Rectal smooth muscle tissue (tissue), 1 donor: Measurements from ENCODE around the gene EPHB2.

ENCODE experiments used
- H3K27ac ChIP-seq: one replicate; pipeline ENCODE4 v1.7.0; 2013; ENCODE audit warnings: low read depth, low read length, inconsistent platforms
- H3K27me3 ChIP-seq: one replicate; pipeline ENCODE4 v1.7.0; 2013; ENCODE audit warnings: low read length; ENCODE audit not compliant: control insufficient read depth, insufficient read depth
- H3K36me3 ChIP-seq: one replicate; pipeline ENCODE4 v1.7.0; 2013; ENCODE audit warnings: low read length; ENCODE audit not compliant: control insufficient read depth, insufficient read depth
- H3K4me1 ChIP-seq: one replicate; pipeline ENCODE4 v1.7.0; 2013; ENCODE audit warnings: low read length; ENCODE audit not compliant: control insufficient read depth, insufficient read depth
- H3K4me3 ChIP-seq: one replicate; pipeline ENCODE4 v1.7.0; 2013; ENCODE audit warnings: low read length
- H3K9ac ChIP-seq: one replicate; pipeline ENCODE4 v1.7.0; 2013; ENCODE audit warnings: low read length

The EPHB2 gene

DNA sequence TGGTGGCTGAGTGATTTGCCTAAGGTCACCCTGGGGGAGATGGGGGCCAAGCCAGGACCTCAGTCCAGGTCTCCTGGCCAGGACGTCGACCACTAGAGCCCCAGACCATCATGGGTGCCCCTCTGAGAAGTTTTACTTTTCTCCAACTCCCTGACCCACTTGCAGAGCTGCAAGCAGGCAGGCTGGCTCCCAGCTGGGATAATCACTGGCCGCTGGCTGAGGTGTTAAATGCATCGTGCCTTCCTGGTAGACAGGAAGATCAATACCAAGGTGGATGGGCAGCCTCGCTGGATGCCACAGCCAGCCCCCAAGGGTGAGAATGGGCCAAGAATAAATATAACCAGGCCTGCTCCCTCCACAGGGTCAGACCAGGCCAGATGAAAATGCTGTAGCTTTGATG, 106.2 kb downstream of the EPHB2 start:
- peaks cover 18% of the 10 kb centered on the region for H3K4me1 ChIP-seq
- no peak overlapping the region for H3K4me3 ChIP-seq
- H3K36me3 ChIP-seq, result no peaks in the 10 kb centered on the region
- no peak overlapping the region for H3K9ac ChIP-seq
- no peak overlapping the region for H3K27ac ChIP-seq
- H3K27me3 ChIP-seq, result no peaks in the 10 kb centered on the region

DNA sequence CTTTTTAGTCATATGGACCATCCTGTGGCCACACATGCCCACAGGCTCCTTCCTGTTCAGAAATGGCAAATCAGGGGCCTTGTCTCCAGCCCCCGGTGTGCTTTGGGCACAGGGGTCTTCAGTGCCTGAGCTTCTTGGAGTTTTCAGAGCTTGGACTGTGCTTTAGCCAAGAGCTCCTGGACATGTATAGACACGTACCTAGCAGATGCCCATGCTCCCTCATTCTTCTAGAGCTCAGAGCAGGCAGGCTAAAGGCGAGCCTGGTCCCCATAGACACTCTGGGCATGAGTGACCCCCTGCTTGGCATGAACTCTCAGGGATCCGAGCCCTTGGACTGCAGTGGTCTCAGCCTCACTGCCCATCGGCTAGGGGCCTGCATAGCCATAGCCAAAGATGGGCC, 106.8 kb downstream of the EPHB2 start:
- H3K4me1 ChIP-seq, result peaks cover 18% of the 10 kb centered on the region
- H3K4me3 ChIP-seq, result no peak overlapping the region
- no peak overlapping the region for H3K9ac ChIP-seq
- no peaks in the 10 kb centered on the region for H3K27me3 ChIP-seq
- H3K36me3 ChIP-seq, result no peaks in the 10 kb centered on the region
- no peak overlapping the region for H3K27ac ChIP-seq

DNA sequence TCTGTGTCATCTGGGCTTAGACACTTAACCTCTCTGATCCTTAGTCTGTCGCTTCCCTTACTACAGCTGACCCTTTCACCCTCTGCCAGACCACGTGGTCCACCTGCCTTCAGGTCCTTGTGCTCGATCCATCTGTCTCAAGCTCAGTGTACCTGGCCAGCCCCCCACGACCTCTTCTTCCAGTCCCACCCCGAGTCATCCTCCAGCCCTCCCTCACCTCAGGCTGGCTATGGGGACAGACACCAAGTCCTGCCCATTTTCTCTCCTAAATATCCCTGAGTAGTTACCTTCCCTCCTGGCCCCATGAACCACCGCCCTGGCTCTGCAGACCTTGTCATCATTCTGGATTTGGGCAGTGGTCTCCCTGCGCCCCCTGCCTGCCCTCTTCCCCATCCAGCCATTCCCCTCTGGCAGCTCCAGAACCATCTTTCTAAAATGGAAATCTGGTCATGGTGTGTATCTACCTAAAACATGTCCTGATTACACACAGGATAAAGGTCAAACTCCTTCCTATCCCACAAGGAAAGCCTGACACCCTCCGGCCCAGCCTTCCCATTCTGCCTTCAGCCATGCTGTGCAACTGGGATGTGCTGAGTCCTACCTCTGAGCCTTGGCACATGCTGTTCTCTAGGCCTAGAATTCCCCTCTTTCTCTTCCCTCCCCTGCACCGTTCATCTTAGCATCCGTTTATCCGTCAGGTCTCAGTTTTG, 107.6 kb downstream of the EPHB2 start:
- Histone ChIP-seq H3K4me3 (no peak overlapping the region), H3K27me3 (no peaks in the 10 kb centered on the region), H3K36me3 (no peaks in the 10 kb centered on the region), H3K27ac (no peak overlapping the region), H3K4me1 (peaks cover 18% of the 10 kb centered on the region), H3K9ac (no peak overlapping the region)

DNA sequence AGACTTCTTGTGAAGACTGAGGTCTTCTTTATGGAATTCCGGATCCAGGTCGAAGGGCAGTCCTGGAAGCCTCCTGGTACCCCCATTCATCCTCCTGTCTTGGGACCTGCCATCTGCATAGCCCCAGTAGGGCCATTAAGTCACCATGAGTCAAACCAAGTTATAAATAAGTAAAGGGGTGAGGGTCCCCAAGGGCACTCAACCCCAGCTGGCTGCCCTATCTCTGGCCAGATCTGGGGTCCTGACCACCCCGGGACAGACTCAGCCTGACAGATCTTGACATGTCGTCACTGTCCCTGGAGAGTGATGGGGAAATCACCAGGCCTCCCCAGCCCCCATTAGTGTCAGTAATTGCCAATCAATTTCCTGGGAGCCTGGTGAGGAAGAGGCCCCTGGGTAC, 108.7 kb downstream of the EPHB2 start:
- Histone ChIP-seq H3K36me3 (no peaks in the 10 kb centered on the region), H3K9ac (no peak overlapping the region), H3K4me1 (peaks cover 15% of the 10 kb centered on the region), H3K4me3 (no peak overlapping the region), H3K27ac (no peak overlapping the region), H3K27me3 (no peaks in the 10 kb centered on the region)

DNA sequence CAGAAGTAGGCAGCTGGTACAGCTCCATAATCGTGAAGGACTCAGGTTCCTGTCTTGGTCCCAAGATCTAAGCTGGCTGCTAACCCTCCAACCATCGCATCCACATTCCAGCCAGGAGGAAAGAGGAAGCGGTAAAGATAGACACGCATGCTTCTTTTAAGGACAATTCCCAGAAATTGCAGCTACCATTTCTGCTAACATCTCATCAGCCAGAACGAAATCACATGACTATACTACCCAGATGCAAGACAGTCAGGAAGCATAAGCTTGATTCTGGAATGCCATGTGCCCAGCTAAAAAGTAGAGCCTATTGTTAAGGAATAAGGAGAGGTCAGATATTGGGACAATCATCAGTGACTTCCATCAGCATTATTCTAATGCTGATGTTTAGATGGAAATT, 110.4 kb downstream of the EPHB2 start:
- Histone ChIP-seq H3K27me3 (no peaks in the 10 kb centered on the region), H3K36me3 (no peaks in the 10 kb centered on the region), H3K4me3 (no peak overlapping the region), H3K9ac (no peak overlapping the region), H3K27ac (no peak overlapping the region), H3K4me1 (peaks cover 1% of the 10 kb centered on the region)

DNA sequence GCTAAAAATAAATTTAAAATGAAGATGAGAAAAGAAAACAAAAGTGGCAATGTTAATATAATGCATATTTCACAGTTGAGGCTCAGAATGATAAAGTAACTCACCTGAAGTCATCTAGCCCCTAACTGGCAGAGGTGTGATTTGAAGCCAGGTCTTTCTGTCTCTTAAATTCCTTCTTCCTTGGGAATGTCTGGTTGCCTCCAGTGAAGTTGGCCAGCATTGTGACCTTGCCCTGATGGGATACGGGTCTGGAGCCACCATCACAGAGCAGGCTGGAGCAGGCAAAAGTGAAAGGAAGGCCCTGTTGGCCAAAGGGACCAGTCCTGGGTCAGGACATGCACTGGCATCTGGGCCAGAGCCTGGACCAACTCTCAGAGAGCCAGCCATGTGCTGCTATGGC, 111.7 kb downstream of the EPHB2 start:
- H3K27ac ChIP-seq, result no peak overlapping the region
- no peaks in the 10 kb centered on the region for H3K36me3 ChIP-seq
- no peaks in the 10 kb centered on the region for H3K27me3 ChIP-seq
- H3K9ac ChIP-seq, result no peak overlapping the region
- H3K4me3 ChIP-seq, result no peak overlapping the region
- no peaks in the 10 kb centered on the region for H3K4me1 ChIP-seq

DNA sequence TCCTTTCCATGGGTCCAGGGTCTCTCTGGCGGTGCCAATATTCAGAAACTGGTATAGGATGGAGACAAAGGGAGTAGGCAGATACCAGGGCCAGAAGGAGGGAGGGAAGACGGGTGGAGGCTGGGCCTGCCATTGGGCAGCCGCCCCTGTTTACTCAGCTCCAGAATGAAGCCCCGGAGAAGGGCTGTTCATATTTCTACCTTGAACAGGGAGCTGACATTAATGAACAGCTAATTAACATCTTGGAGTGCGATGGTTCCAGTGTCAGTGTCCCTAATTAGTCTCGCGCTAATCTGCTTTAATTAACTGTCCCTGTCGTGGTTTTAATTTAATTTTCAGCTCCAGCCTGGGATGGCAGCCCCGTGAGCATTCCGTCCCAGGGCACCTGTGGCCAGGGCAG, 113.8 kb downstream of the EPHB2 start:
- H3K27me3 ChIP-seq, result no peaks in the 10 kb centered on the region
- H3K4me1 ChIP-seq, result no peaks in the 10 kb centered on the region
- no peak overlapping the region for H3K9ac ChIP-seq
- H3K36me3 ChIP-seq, result no peaks in the 10 kb centered on the region
- H3K27ac ChIP-seq, result no peak overlapping the region
- H3K4me3 ChIP-seq, result no peak overlapping the region

DNA sequence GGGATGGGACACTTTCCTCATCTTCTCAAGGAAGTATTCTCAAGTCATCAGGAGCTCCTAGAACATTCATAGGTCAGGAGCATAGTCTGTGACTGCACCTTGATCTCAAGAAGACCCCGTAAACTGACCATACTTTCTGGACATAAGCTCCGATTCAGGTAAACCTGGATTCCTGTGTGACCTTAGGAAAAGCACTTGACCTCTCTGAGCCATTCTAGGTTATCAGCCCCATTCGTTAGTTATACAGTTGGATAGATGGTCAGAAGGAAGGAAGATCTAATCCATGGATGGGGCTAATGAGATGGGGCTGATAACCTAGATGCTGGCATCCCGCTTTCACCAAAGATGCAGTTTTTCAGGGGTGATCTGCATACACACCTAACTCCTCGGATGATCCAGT, 114.3 kb downstream of the EPHB2 start:
- no peak overlapping the region for H3K9ac ChIP-seq
- H3K27me3 ChIP-seq, result no peaks in the 10 kb centered on the region
- no peaks in the 10 kb centered on the region for H3K36me3 ChIP-seq
- no peak overlapping the region for H3K4me3 ChIP-seq
- no peak overlapping the region for H3K27ac ChIP-seq
- H3K4me1 ChIP-seq, result no peaks in the 10 kb centered on the region

DNA sequence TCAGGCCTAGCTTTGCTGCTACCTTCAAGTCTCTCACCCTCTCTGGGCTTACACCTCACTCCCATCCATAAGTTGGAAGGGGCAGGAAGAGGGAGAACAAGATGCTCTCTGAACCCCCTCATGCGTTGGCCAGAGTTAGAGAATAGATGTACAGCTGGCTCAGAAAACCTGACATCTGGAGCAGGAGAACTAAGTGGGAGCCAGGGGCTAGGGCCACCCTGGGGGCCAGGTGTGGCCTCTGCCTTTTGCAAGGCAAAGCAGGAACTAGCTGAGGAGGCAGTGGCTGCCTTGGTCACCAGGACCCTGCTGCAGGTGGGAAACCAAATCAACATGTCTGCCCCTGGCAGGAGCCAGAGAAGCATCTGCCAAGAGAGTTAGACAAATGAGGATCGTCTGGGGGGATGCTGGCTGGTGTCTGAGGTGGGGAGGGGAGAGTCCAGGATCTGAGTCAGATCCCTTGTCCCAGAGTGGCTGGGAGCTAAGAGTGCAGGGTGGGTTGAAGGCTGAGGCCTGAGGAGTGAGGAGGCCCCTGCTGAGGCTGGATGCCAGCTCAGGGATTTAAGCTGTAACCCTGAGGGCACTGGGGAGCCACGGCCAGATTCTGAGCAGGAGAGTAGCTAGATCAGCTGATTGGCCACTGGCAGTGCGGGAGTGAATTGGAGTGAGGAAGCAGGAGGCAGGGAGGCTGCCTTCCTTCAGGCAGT, 115.0 kb downstream of the EPHB2 start:
- Histone ChIP-seq H3K9ac (no peak overlapping the region), H3K4me1 (no peaks in the 10 kb centered on the region), H3K27ac (no peak overlapping the region)

DNA sequence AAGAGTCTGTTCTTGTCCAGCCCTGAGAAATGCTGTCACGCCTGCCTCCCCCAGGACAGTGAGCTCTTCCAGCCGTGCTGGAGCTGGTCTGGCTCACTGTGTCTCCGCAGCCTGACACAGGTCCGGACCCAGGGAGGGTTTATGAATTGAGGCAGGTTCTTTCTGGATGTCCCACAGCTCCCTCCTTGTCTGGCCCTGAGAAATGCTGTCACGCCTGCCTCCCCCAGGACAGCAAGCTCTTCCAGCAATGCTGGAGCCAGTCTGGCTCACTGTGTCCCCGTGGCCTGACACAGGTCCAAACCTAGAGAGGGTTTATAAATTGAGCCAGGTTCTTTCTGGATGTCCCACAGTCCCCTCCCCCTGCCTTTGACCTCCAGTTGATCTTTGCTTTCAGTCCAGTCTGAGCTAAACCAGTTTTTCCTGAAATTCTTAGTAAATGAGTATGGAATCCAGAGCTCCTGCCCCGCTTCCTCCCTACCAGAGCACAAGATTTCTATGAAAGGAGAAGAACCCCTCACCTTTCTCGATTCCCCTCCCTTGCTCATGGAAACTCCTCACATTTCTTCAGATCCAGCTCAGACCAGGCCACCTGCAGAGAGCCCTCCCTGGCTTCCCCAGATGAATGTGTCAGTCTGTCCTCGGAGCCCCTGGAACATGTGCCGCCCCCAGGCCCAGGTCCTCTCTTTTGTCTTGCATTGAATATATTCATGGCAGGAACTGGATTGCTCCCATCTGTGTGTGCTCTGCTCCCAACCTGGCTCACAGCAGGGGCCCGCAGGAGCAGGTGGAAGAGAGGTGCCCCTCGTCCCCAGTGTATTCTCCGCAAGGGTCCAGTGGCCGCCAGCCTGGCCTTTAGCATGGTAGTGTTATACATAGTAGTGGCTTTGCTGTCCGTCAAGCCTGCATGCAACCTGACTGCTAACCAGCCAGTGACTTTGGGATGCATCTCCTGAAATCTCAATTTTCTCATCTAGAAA, 116.3 kb downstream of the EPHB2 start:
- H3K27ac ChIP-seq, result no peak overlapping the region

More for the DNA sequence above, 115.0 kb downstream of the EPHB2 start:
- H3K36me3 ChIP-seq, result no peaks in the 10 kb centered on the region
- no peak overlapping the region for H3K4me3 ChIP-seq
- H3K27me3 ChIP-seq, result no peaks in the 10 kb centered on the region

DNA sequence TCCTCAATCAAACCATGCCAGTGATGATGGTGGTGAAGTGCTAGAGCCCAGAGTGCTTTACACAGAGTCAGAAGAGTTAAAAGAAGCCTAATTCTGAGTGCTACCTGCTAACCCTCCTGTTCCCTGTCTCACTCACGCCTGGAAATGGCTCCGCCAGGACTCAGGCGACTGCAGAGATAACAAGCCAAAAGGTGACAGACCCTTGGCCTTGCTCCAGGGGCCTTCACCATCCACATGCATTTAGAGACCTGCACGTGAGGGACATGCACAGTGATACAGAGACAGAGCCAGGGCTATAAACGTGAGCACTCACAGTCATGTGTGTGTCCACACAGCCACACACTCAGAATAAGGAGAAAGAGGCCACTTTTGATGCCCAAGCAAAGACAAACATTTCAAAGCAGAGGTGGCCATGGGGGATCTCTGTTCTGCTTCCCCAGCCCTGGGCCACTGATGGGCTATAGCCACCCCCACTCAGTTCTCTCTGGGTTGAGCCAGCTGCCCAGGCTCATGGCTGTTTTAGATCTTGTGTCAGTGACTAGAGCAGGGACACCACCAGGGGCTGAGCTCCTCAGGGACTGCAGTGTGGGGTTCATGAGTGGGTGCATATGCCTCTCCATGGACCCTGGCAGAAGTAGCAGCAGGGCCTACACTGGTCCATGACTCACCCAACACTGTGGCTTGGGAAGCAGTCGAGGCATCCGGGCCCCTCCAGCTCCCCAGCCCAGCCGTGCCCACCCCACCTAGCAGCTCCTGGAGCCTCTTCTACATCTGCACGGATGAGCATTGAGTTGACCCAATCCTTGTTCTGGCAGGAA, 117.2 kb downstream of the EPHB2 start:
- Histone ChIP-seq H3K27me3 (no peaks in the 10 kb centered on the region), H3K36me3 (no peaks in the 10 kb centered on the region), H3K27ac (no peak overlapping the region), H3K4me3 (no peak overlapping the region), H3K9ac (no peak overlapping the region), H3K4me1 (no peaks in the 10 kb centered on the region)

More for the DNA sequence above, 116.3 kb downstream of the EPHB2 start:
- Histone ChIP-seq H3K4me1 (no peaks in the 10 kb centered on the region), H3K9ac (no peak overlapping the region), H3K27me3 (no peaks in the 10 kb centered on the region), H3K4me3 (no peak overlapping the region), H3K36me3 (no peaks in the 10 kb centered on the region)
